NCI-H1105 treated with DMSO at 0.1 percent for 48 hours (cell line): ENCODE measurements around the gene SEC16B.

Experiments
- DNase-seq: peaks from one replicate; lab custom pipeline; 2025; lab: John Stamatoyannopoulos, UW

Gene SEC16B

GRCh38 chr1:177902266-177902665, 67.6 kb downstream of the SEC16B start:
- DNase-seq = no peak

- no peak for DNase-seq
These were observed 71.7 kb downstream of the SEC16B start for GRCh38 chr1:177897998-177898654.

GRCh38 chr1:177897281-177897997, 72.4 kb downstream of the SEC16B start:
- DNase-seq = no peak
